Left lung (tissue), 10 donors: ENCODE measurements around the gene CSK. TPM values are rescaled to one million over a fixed set of nuclear protein-coding genes. Genes with fewer than 3 reads are reported as not detected.

ENCODE experiments used
- ATAC-seq: fragments of 200-7000 bp; cut with Tn5 transposase; one replicate; pipeline ENCODE4 v1.9.1; 2020; ENCODE audit warnings: moderate library complexity
- DNase-seq, 4 donors: peaks; one replicate each; pipeline ENCODE4 v3.0.0-alpha.2; 2013 to 2020
- H3K27ac ChIP-seq, 2 donors: fragments of 200-600 bp; sonication (generic) in 1 of 2; one replicate each; pipeline versions ENCODE4 v1.5.0 to v1.8.0; 2020 to 2021
- H3K27me3 ChIP-seq, 2 donors: fragments of 200-600 bp; sonication (generic) in 1 of 2; one replicate each; pipeline versions ENCODE4 v1.5.0 to v1.8.0; 2020 to 2021
- H3K36me3 ChIP-seq, 2 donors: fragments of 200-600 bp; sonication (generic) in 1 of 2; one replicate each; pipeline versions ENCODE4 v1.5.0 to v1.8.0; 2020 to 2021
- H3K4me1 ChIP-seq, 2 donors: fragments of 200-600 bp; one replicate each; pipeline ENCODE4 v1.8.0; 2021
- H3K4me3 ChIP-seq, 2 donors: fragments of 200-600 bp; sonication (generic) in 1 of 2; one replicate each; pipeline versions ENCODE4 v1.5.0 to v1.8.0; 2020 to 2021; ENCODE audit warnings: mild to moderate bottlenecking in 1 of 2
- H3K9me3 ChIP-seq, 2 donors: fragments of 200-600 bp; sonication (generic) in 1 of 2; one replicate each; pipeline versions ENCODE4 v1.5.0 to v1.8.0; 2020 to 2021
- CTCF ChIP-seq, 2 donors: fragments of 200-600 bp; sonication (generic) in 1 of 2; IDR thresholded peaks; one replicate each; pipeline versions ENCODE4 v1.5.0 to v1.8.0; 2021; ENCODE audit warnings: antibody characterized with exemption in 2 of 2
- intact Hi-C, 2 donors: fragments of 100-400 bp; cut with DNase I; formaldehyde crosslinking; loops; one replicate each; pipeline versions ENCODE4 v1.11.2 to v1.14.2; 2022
- polyA plus RNA-seq, 6 donors: library from polyadenylated mRNA; unstranded; fragments of 120-200 nt; gene quantifications; one replicate each; pipeline ENCODE4 v1.2.1, GENCODE V29; 2013; ENCODE audit not compliant: insufficient read length in 6 of 6
- total RNA-seq, 2 donors: library from RNA; stranded (reverse); fragmentation: NEBNext Ultra II Directional; extraction: Animal tissue kit (Norgen Biotek cat#: 25700); gene quantifications; one replicate each; pipeline ENCODE4 v1.2.1, GENCODE V29; 2021
- donor health status: DM: no; HTN: yes; CAD: no.
- donor health status: DM: no; HTN: no; CAD: no.

CSK gene
- total and polyA plus RNA-seq, 8 donors: 41.5 to 101 (median 49.7) TPM

GRCh38 chr15:74820056-74820455 is 38.2 kb downstream of the CSK start:
- ATAC-seq (no peak), DNase-seq (no peak)
- no peak for TF ChIP-seq CTCF (IDR thresholded peaks at IDR 0.05)
- Histone ChIP-seq H3K4me3 (no peak overlapping the region), H3K36me3 (no peaks in the 10 kb centered on the region), H3K27me3 (peaks cover 0 to 15% of the 10 kb centered on the region in 2 donors), H3K27ac (no peak overlapping the region), H3K9me3 (no peaks in the 10 kb centered on the region), H3K4me1 (peaks cover 0 to 8% of the 10 kb centered on the region in 2 donors)
- intact Hi-C loops: no loop called here

GRCh38 chr15:74821091-74821789 is 39.4 kb downstream of the CSK start:
- DNase-seq (no peak), ATAC-seq (no peak)
- Histone ChIP-seq H3K4me1 (peaks cover 0 to 8% of the 10 kb centered on the region in 2 donors), H3K4me3 (no peak overlapping the region), H3K9me3 (no peaks in the 10 kb centered on the region), H3K27me3 (peaks cover 0 to 27% of the 10 kb centered on the region in 2 donors), H3K36me3 (no peaks in the 10 kb centered on the region), H3K27ac (no peak overlapping the region)
- TF ChIP-seq CTCF (IDR thresholded peaks at IDR 0.05): no peak
- intact Hi-C loops: no loop called here

GRCh38 chr15:74821790-74822158 is 39.9 kb downstream of the CSK start:
- no peaks in the 10 kb centered on the region for H3K36me3 ChIP-seq
- intact Hi-C loops: no loop called here
- peaks cover 0 to 8% of the 10 kb centered on the region in 2 donors for H3K4me1 ChIP-seq
- H3K27ac ChIP-seq: no peak overlapping the region
- no peak for TF ChIP-seq CTCF (IDR thresholded peaks at IDR 0.05)
- ATAC-seq (no peak), DNase-seq (no peak)
- no peak overlapping the region for H3K4me3 ChIP-seq
- H3K27me3 ChIP-seq: peaks cover 5 to 32% of the 10 kb centered on the region in 2 donors
- H3K9me3 ChIP-seq: no peaks in the 10 kb centered on the region

- Histone ChIP-seq H3K36me3 (no peaks in the 10 kb centered on the region), H3K4me1 (peaks cover 0 to 8% of the 10 kb centered on the region in 2 donors), H3K27me3 (peaks cover 9 to 37% of the 10 kb centered on the region in 2 donors), H3K27ac (no peak overlapping the region), H3K4me3 (no peak overlapping the region), H3K9me3 (no peaks in the 10 kb centered on the region)
- ATAC-seq: no peak
- intact Hi-C loops: no loop called here
- DNase-seq: no peak
- no peak for TF ChIP-seq CTCF (IDR thresholded peaks at IDR 0.05)
Measured at GRCh38 chr15:74822233-74822632, 40.4 kb downstream of the CSK start.

- no peak overlapping the region for H3K4me3 ChIP-seq
- ATAC-seq (no peak), DNase-seq (no peak)
- H3K36me3 ChIP-seq: no peaks in the 10 kb centered on the region
- H3K27ac ChIP-seq: no peak overlapping the region
- peaks cover 9 to 47% of the 10 kb centered on the region in 2 donors for H3K27me3 ChIP-seq
- TF ChIP-seq CTCF (IDR thresholded peaks at IDR 0.05): no peak
- peaks cover 0 to 5% of the 10 kb centered on the region in 2 donors for H3K4me1 ChIP-seq
- no peaks in the 10 kb centered on the region for H3K9me3 ChIP-seq
- intact Hi-C loops: no loop called here
Measured at GRCh38 chr15:74823324-74823723, 41.4 kb downstream of the CSK start.
